ENCODE measurements around the gene NTM. TPM values are rescaled to one million over a fixed set of nuclear protein-coding genes. Genes with fewer than 3 reads are reported as not detected.

The NTM gene
- total RNA-seq, 1 experiment from 2014 or later, result not detected

DNA sequence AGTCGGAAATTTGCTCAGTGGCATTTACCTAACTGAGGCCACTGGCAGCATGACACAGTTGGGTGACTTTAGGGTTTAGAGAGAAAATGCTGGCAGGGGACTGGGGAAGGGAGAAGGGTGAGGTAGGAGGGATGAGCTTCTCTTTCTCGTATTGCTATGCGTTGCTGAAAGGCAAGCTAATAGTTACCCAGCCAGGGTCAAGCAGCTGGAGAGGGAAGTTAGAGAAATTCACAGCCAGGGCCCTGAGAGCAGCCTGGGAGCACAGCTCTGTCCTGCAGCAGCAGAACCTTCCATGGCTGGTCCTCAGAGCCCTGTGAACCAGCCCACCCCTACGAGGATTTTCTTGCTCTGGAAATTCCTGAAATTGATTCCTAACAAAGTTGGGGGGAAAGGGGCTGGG is 679.6 kb downstream of the NTM start:
- Histone ChIP-seq H3K9ac (ENCODE audit: low read length) (no peak overlapping the region), H3K4me1 (ENCODE audit: control insufficient read depth in 1 of 2, insufficient read depth in 2 of 2, low read length in 2 of 2) (no peaks in the 10 kb centered on the region), H3K27ac (ENCODE audit: low read depth, low read length) (no peak overlapping the region), H3K79me2 (ENCODE audit: insufficient read depth, low read length) (no peaks in the 10 kb centered on the region), H3K9me2 (ENCODE audit: insufficient read depth) (no peaks in the 10 kb centered on the region), H4K20me1 (ENCODE audit: insufficient read depth) (no peaks in the 10 kb centered on the region), H2AFZ (ENCODE audit: low read depth, low read length, poor library complexity, severe bottlenecking) (no peak overlapping the region), H3K36me3 (ENCODE audit: control insufficient read depth in 1 of 2, insufficient read depth in 2 of 2, low read length in 2 of 2) (no peaks in the 10 kb centered on the region), H3K9me3 (ENCODE audit: control insufficient read depth in 1 of 2, insufficient read depth in 1 of 2, low read depth in 1 of 2, low read length in 2 of 2) (peaks cover 16 to 21% of the 10 kb centered on the region in 2 experiments; a peak in 2 of 4 replicates), H3K27me3 (ENCODE audit: insufficient read depth, low read length) (no peaks in the 10 kb centered on the region), H3K4me2 (ENCODE audit: low read length) (no peak overlapping the region), H3K4me3 (replicated peaks in 1 of 2; ENCODE audit: low read depth in 1 of 2, low read length in 2 of 2) (no peak overlapping the region)
- ChIA-PET RAD21 (ENCODE audit: low non-redundant PET in 1 of 2, low total read pairs in 2 of 2, uncharacterized antibody in 2 of 2, unreplicated experiment in 2 of 2) (no interaction called here), CTCF (no interaction called here), POLR2A (no interaction called here)
- no TSS peak for BruUV-seq (replicated peaks)
- TF ChIP-seq SRF (IDR thresholded peaks at IDR 0.05; ENCODE audit: low read depth) (no peak), JUND (IDR thresholded peaks at IDR 0.05) (no peak), EGR1 (IDR thresholded peaks at IDR 0.05; ENCODE audit: low read depth) (no peak), CEBPB (IDR thresholded peaks at IDR 0.05; ENCODE audit: low read depth) (no peak), ELF1 (IDR thresholded peaks at IDR 0.05; ENCODE audit: borderline replicate concordance, low read depth) (no peak), SP1 (IDR thresholded peaks at IDR 0.05; ENCODE audit: low read depth) (no peak)
- no peak for DNase-seq (ENCODE audit: low read depth, low spot score)
- no peak for ATAC-seq
- intact Hi-C loops (cut with micrococcal nuclease), result no loop called here

DNA sequence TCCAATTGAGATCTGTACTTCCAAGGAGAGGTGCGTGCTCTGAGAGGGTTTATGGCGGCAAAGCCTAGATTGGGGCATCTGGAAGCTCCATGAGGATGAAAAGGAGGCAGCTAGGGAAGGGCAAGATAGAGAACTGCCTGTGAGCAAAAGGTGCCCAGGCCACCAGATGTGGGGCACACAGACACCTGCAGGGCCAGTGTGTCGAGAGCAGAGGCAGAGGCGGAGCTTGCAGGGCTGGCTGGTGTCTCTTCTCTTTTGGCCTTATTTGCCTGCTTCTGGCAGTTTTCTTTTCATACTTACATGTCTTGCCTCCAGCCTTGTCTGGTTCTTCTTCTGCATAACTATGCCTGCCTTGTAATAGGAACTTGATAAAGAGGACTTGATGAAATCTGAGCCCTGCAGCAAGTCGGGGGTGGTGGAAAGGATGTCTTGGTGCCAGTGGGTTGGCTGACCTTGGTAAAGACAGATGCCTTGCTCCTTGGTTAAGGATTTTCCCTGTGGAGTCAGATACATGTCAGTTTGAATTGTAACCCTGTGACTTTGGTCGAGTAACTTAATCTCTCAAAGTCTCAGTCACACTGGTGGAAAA is 680.3 kb downstream of the NTM start:
- Histone ChIP-seq H3K36me3 (ENCODE audit: control insufficient read depth in 1 of 2, insufficient read depth in 2 of 2, low read length in 2 of 2) (no peaks in the 10 kb centered on the region), H3K79me2 (ENCODE audit: insufficient read depth, low read length) (no peaks in the 10 kb centered on the region), H3K9me3 (ENCODE audit: control insufficient read depth in 1 of 2, insufficient read depth in 1 of 2, low read depth in 1 of 2, low read length in 2 of 2) (peaks cover 18 to 21% of the 10 kb centered on the region in 2 experiments; a peak in 2 of 4 replicates), H3K4me2 (ENCODE audit: low read length) (no peak overlapping the region), H3K27ac (ENCODE audit: low read depth, low read length) (no peak overlapping the region), H3K4me1 (ENCODE audit: control insufficient read depth in 1 of 2, insufficient read depth in 2 of 2, low read length in 2 of 2) (no peaks in the 10 kb centered on the region), H3K4me3 (replicated peaks in 1 of 2; ENCODE audit: low read depth in 1 of 2, low read length in 2 of 2) (no peak overlapping the region), H2AFZ (ENCODE audit: low read depth, low read length, poor library complexity, severe bottlenecking) (no peak overlapping the region), H3K27me3 (ENCODE audit: insufficient read depth, low read length) (no peaks in the 10 kb centered on the region), H3K9ac (ENCODE audit: low read length) (no peak overlapping the region), H4K20me1 (ENCODE audit: insufficient read depth) (no peaks in the 10 kb centered on the region), H3K9me2 (ENCODE audit: insufficient read depth) (no peaks in the 10 kb centered on the region)
- TF ChIP-seq TCF7L2 (IDR thresholded peaks at IDR 0.05; ENCODE audit: borderline replicate concordance, extremely low read depth, insufficient read depth, insufficient read length), result no peak
- no peak for DNase-seq (ENCODE audit: low read depth, low spot score)
- ChIA-PET RAD21 (ENCODE audit: low non-redundant PET in 1 of 2, low total read pairs in 2 of 2, uncharacterized antibody in 2 of 2, unreplicated experiment in 2 of 2) (no interaction called here), POLR2A (no interaction called here), CTCF (no interaction called here)
- intact Hi-C loops (cut with micrococcal nuclease), result no loop called here
- no TSS peak for BruUV-seq (replicated peaks)
- ATAC-seq, result no peak

Measured in HCT116 (cell line).